ENCODE data around the gene TLR4.

- TF ChIP-seq POLR2A (IDR thresholded peaks at IDR 0.05), result no peak
- TF ChIP-seq CTCF (IDR thresholded peaks at IDR 0.05), result no peak
- TF ChIP-seq POLR2AphosphoS5 (IDR thresholded peaks at IDR 0.05), result no peak
Measured at GRCh38 chr9:117742131-117742530, 37.9 kb downstream of the TLR4 start.
